ENCODE results near the gene ZNF546.

The ZNF546 gene

GRCh38 chr19:40059624-40060023, 62.8 kb downstream of the ZNF546 start:
- POLR2A ChIA-PET: no interaction called here
- peaks cover 4 to 20% (median 10%) of the 10 kb centered on the region in 4 experiments for H3K4me1 ChIP-seq (ENCODE audit: control extremely low read depth in 1 of 4, control insufficient read depth in 4 of 4, insufficient read depth in 4 of 4, low read length in 3 of 4)
- no peaks in the 10 kb centered on the region for H3K36me3 ChIP-seq (ENCODE audit: control insufficient read depth in 4 of 4, insufficient read depth in 4 of 4, low read length in 3 of 4)
- WGBS (ENCODE audit: insufficient coverage): no CpG with 5 or more reads among the region's 1 CpG
- no peak for DNase-seq
- CTCF ChIA-PET: no interaction called here
- H3K4me3 ChIP-seq (ENCODE audit: control insufficient read depth in 1 of 7, extremely low read depth in 1 of 7, insufficient read depth in 4 of 7, low read depth in 2 of 7, low read length in 6 of 7): no peak overlapping the region
- H3K27me3 ChIP-seq (replicated peaks in 2 of 5; ENCODE audit: control insufficient read depth in 4 of 5, insufficient read depth in 5 of 5, low read length in 4 of 5): no peaks in the 10 kb centered on the region
- no peak overlapping the region for H3K27ac ChIP-seq (ENCODE audit: insufficient read depth in 1 of 2, low read depth in 1 of 2, low read length in 2 of 2, poor library complexity in 1 of 2, severe bottlenecking in 2 of 2)
- H3K9me3 ChIP-seq (ENCODE audit: control extremely low read depth in 1 of 5, control insufficient read depth in 4 of 5, insufficient read depth in 2 of 5, low read depth in 1 of 5, low read length in 4 of 5): peaks cover 0 to 17% (median 8%) of the 10 kb centered on the region in 5 experiments

- DNase-seq: no peak
- ChIA-PET POLR2A (no interaction called here), CTCF (no interaction called here)
- H3K9me3 ChIP-seq (ENCODE audit: control extremely low read depth in 1 of 5, control insufficient read depth in 4 of 5, insufficient read depth in 2 of 5, low read depth in 1 of 5, low read length in 4 of 5): peaks cover 8 to 34% (median 20%) of the 10 kb centered on the region in 5 experiments
- no peaks in the 10 kb centered on the region for H3K27me3 ChIP-seq (replicated peaks in 2 of 5; ENCODE audit: control insufficient read depth in 4 of 5, insufficient read depth in 5 of 5, low read length in 4 of 5)
- no peaks in the 10 kb centered on the region for H3K4me1 ChIP-seq (ENCODE audit: control extremely low read depth in 1 of 4, control insufficient read depth in 4 of 4, insufficient read depth in 4 of 4, low read length in 3 of 4)
- H3K4me3 ChIP-seq (ENCODE audit: control insufficient read depth in 1 of 7, extremely low read depth in 1 of 7, insufficient read depth in 4 of 7, low read depth in 2 of 7, low read length in 6 of 7): no peak overlapping the region
- no CpG with 5 or more reads among the region's 1 CpG for WGBS (ENCODE audit: insufficient coverage)
- H3K36me3 ChIP-seq (ENCODE audit: control insufficient read depth in 4 of 4, insufficient read depth in 4 of 4, low read length in 3 of 4): peaks cover 11 to 29% (median 15%) of the 10 kb centered on the region in 4 experiments
- no peak overlapping the region for H3K27ac ChIP-seq (ENCODE audit: insufficient read depth in 1 of 2, low read depth in 1 of 2, low read length in 2 of 2, poor library complexity in 1 of 2, severe bottlenecking in 2 of 2)
Measured at GRCh38 chr19:40070058-40070457, 73.2 kb downstream of the ZNF546 start.
